DND-41 (cell line): ENCODE measurements around the gene CAMK2N1.

Experiments
- ATAC-seq: fragments of 200-7000 bp; cut with Tn5 transposase; 3 replicates; pipeline ENCODE4 v1.9.1; 2021; ENCODE audit warnings: low read depth; ENCODE audit not compliant: insufficient read depth
- DNase-seq: peaks from one replicate; pipeline ENCODE4 v3.0.0-alpha.2; 2020
- H2AFZ ChIP-seq: 2 replicates; pipeline ENCODE4 v1.6.0; 2012; ENCODE audit warnings: low read depth, low read length
- H3K27ac ChIP-seq: 2 replicates; pipeline ENCODE4 v1.5.1; 2012; ENCODE audit warnings: low read length, inconsistent platforms
- H3K27me3 ChIP-seq: fragments of 200-600 bp; sonication (generic); 2 replicates; pipeline ENCODE4 v1.6.0; 2012; ENCODE audit warnings: low read length, mild to moderate bottlenecking, inconsistent platforms; ENCODE audit not compliant: insufficient read depth, poor library complexity
- H3K36me3 ChIP-seq: 2 replicates; pipeline ENCODE4 v1.5.1; 2012; ENCODE audit warnings: low read length, inconsistent platforms; ENCODE audit not compliant: insufficient read depth
- H3K4me1 ChIP-seq: 2 replicates; pipeline ENCODE4 v1.5.1; 2012; ENCODE audit warnings: mild to moderate bottlenecking, low read length; ENCODE audit not compliant: insufficient read depth
- H3K4me2 ChIP-seq: 2 replicates; pipeline ENCODE4 v1.6.0; 2012; ENCODE audit warnings: mild to moderate bottlenecking, moderate library complexity, low read length, inconsistent platforms; ENCODE audit not compliant: insufficient read depth
- H3K4me3 ChIP-seq, 2 experiments: fragments of 200-600 bp in 1 of 2; shearing (Covaris generic) in 1 of 2; 2 replicates each; pipeline ENCODE4 v1.5.1; 2012 to 2016; ENCODE audit warnings: inconsistent platforms in 2 of 2, low read length in 2 of 2, mild to moderate bottlenecking in 2 of 2, low read depth in 1 of 2, moderate library complexity in 1 of 2
- H3K79me2 ChIP-seq: 2 replicates; pipeline ENCODE4 v1.6.0; 2012; ENCODE audit warnings: low read length, inconsistent platforms; ENCODE audit not compliant: insufficient read depth
- H3K9ac ChIP-seq: 2 replicates; pipeline ENCODE4 v1.6.0; 2012; ENCODE audit warnings: low read depth, mild to moderate bottlenecking, inconsistent platforms, low read length, moderate library complexity
- H3K9me3 ChIP-seq: 2 replicates; pipeline ENCODE4 v1.5.1; 2012; ENCODE audit warnings: low read length, moderate library complexity, mild to moderate bottlenecking, inconsistent platforms; ENCODE audit not compliant: insufficient read depth, severe bottlenecking
- H4K20me1 ChIP-seq: 2 replicates; pipeline ENCODE4 v1.6.0; 2012; ENCODE audit warnings: low read length; ENCODE audit not compliant: insufficient read depth
- EZH2 ChIP-seq: IDR thresholded peaks from 3 replicates; pipeline ENCODE4 v1.6.1; 2012; ENCODE audit warnings: borderline replicate concordance, low read depth, mild to moderate bottlenecking, moderate library complexity, low read length, inconsistent platforms; ENCODE audit not compliant: severe bottlenecking
- TF ChIP-seq, protein P1 (sequence below): IDR thresholded peaks from 2 replicates; pipeline ENCODE4 v1.5.1; 2012; ENCODE audit warnings: borderline replicate concordance, low read length, moderate library complexity, mild to moderate bottlenecking; ENCODE audit not compliant: poor library complexity, severe bottlenecking; ENCODE audit errors: extremely low read depth

CAMK2N1 gene

DNA sequence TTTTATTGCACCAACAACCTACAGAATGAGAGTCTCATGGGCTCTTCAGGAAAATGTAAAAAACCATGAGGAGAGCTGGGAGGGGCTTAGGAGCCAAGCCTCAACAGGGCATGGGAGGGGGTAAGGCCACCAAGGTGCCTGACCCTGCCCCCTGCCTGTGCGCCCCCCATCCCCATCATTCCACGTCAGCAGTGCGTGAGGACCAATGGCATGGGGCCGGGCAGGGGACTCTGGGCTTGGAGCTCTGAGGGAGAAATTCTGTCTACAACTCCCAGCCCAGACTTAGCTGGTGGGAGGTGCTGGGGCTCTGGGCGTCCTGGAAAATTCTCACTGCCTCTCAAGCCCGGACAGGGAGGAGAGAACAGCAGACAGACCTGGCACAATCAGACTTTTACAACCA lies 5.2 kb upstream of the CAMK2N1 start:
- Histone ChIP-seq H4K20me1 (no peaks in the 10 kb centered on the region; the same call in 1 of the 2 replicates), H3K4me2 (no peak overlapping the region), H2AFZ (no peak overlapping the region), H3K27me3 (peaks cover 20% of the 10 kb centered on the region), H3K36me3 (no peaks in the 10 kb centered on the region), H3K4me3 (no peak overlapping the region), H3K9ac (no peak overlapping the region), H3K9me3 (no peaks in the 10 kb centered on the region), H3K4me1 (0 out of 2 replicates have a peak, but pooled peaks cover 4% of the 10 kb centered on the region), H3K27ac (no peak overlapping the region), H3K79me2 (no peaks in the 10 kb centered on the region)
- TF ChIP-seq, protein P1, sequence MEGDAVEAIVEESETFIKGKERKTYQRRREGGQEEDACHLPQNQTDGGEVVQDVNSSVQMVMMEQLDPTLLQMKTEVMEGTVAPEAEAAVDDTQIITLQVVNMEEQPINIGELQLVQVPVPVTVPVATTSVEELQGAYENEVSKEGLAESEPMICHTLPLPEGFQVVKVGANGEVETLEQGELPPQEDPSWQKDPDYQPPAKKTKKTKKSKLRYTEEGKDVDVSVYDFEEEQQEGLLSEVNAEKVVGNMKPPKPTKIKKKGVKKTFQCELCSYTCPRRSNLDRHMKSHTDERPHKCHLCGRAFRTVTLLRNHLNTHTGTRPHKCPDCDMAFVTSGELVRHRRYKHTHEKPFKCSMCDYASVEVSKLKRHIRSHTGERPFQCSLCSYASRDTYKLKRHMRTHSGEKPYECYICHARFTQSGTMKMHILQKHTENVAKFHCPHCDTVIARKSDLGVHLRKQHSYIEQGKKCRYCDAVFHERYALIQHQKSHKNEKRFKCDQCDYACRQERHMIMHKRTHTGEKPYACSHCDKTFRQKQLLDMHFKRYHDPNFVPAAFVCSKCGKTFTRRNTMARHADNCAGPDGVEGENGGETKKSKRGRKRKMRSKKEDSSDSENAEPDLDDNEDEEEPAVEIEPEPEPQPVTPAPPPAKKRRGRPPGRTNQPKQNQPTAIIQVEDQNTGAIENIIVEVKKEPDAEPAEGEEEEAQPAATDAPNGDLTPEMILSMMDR: no peak
- no peak for TF ChIP-seq EZH2
- no peak for ATAC-seq
- DNase-seq: no peak

DNA sequence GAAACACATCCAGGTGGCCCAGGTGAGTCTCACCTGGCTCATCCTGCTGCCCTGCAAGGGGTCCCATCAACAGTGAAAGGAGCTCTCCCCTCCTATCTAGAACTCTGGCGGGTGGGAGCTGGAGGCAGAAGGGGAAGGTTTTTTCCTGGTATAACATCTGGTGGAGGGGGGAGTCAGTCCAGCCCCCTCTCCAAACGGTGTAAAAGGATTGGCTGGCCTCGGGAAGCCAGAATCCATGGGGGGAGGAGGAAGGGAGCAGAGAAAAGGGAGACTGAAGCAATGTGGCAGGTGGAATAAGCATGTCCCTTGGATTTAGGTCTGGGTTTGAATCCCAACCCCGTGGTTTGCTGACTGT lies 1.2 kb upstream of the CAMK2N1 start:
- no peak overlapping the region for H3K27ac ChIP-seq
- H2AFZ ChIP-seq: no peak overlapping the region
- no peak overlapping the region for H3K4me3 ChIP-seq
- H3K4me2 ChIP-seq: no peak overlapping the region
- peaks cover 16% of the 10 kb centered on the region for H3K27me3 ChIP-seq
- H4K20me1 ChIP-seq: peaks cover 5% of the 10 kb centered on the region; the same call in 1 of the 2 replicates
- no peaks in the 10 kb centered on the region for H3K79me2 ChIP-seq
- no peaks in the 10 kb centered on the region for H3K36me3 ChIP-seq
- no peaks in the 10 kb centered on the region for H3K9me3 ChIP-seq
- DNase-seq: no peak
- no peak for TF ChIP-seq EZH2
- TF ChIP-seq, protein P1: no peak
- no peak for ATAC-seq
- H3K9ac ChIP-seq: no peak overlapping the region
- H3K4me1 ChIP-seq: no peaks in the 10 kb centered on the region

GRCh38 chr1:20486457-20487235 lies 636 bp upstream of the CAMK2N1 start:
- Histone ChIP-seq H3K27ac (no peak overlapping the region), H3K27me3 (peaks cover 21% of the 10 kb centered on the region), H3K79me2 (no peaks in the 10 kb centered on the region), H3K9ac (no peak overlapping the region), H3K9me3 (no peaks in the 10 kb centered on the region), H3K36me3 (no peaks in the 10 kb centered on the region), H3K4me2 (no peak overlapping the region), H4K20me1 (peaks cover 5% of the 10 kb centered on the region; the same call in 1 of the 2 replicates), H3K4me3 (no peak overlapping the region), H2AFZ (no peak overlapping the region), H3K4me1 (no peaks in the 10 kb centered on the region)
- DNase-seq: no peak
- TF ChIP-seq EZH2: no peak
- TF ChIP-seq, protein P1: no peak
- no peak for ATAC-seq
